ENCODE measurements around the gene UBXN1. TPM values are rescaled to one million over a fixed set of nuclear protein-coding genes. Genes with fewer than 3 reads are reported as not detected.

The UBXN1 gene
- total and polyA plus RNA-seq, 10 of the 15 experiments (the other 5 are each of a cell fraction or from before 2014, with no cell fraction given), result 7.0 to 173 (median 106) TPM

DNA sequence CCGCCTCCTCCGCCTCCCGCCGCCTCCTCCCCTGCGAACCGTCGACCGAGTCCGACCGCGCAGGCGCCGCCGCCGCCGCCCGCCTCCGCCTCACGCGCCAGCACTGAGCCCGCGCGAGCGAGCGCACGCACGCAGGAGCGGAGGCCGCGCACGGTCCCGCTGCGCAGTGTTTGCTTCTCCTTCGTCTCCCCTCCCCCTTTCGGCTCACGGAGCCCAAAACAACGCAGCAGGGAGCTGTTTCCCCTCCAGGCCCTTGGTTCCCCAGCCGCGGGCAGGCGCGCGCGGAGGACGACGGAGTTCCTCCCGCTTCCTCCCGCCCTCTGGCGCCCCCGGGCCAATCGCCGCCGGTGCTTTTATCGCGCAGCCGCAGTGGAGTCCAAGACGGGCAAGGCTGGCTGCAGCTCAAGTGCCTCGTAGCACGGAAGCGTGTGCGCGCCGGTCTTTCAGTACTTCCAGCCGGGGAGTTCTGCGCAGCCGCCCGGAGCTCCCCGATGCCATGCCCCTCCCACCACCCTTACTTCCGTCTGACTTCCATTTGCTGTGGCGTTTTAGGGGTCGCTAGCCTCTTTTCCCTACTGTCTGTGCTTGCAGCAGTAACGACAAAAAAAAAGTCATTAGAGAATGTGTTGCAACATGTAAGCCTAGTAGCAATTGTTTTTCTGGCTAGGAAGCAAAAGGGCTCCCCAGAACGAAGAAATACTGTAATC, 48.4 kb upstream of the UBXN1 start, which contains the start of gene HNRNPUL2 (continued):
- TF ChIP-seq, protein P1, sequence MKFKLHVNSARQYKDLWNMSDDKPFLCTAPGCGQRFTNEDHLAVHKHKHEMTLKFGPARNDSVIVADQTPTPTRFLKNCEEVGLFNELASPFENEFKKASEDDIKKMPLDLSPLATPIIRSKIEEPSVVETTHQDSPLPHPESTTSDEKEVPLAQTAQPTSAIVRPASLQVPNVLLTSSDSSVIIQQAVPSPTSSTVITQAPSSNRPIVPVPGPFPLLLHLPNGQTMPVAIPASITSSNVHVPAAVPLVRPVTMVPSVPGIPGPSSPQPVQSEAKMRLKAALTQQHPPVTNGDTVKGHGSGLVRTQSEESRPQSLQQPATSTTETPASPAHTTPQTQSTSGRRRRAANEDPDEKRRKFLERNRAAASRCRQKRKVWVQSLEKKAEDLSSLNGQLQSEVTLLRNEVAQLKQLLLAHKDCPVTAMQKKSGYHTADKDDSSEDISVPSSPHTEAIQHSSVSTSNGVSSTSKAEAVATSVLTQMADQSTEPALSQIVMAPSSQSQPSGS (IDR thresholded peaks at IDR 0.05; ENCODE audit: low read length), result no peak
- TF ChIP-seq, protein P2, sequence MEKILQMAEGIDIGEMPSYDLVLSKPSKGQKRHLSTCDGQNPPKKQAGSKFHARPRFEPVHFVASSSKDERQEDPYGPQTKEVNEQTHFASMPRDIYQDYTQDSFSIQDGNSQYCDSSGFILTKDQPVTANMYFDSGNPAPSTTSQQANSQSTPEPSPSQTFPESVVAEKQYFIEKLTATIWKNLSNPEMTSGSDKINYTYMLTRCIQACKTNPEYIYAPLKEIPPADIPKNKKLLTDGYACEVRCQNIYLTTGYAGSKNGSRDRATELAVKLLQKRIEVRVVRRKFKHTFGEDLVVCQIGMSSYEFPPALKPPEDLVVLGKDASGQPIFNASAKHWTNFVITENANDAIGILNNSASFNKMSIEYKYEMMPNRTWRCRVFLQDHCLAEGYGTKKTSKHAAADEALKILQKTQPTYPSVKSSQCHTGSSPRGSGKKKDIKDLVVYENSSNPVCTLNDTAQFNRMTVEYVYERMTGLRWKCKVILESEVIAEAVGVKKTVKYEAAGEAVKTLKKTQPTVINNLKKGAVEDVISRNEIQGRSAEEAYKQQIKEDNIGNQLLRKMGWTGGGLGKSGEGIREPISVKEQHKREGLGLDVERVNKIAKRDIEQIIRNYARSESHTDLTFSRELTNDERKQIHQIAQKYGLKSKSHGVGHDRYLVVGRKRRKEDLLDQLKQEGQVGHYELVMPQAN (conservative IDR thresholded peaks at IDR 0.05), result peak; percentile 61

DNA sequence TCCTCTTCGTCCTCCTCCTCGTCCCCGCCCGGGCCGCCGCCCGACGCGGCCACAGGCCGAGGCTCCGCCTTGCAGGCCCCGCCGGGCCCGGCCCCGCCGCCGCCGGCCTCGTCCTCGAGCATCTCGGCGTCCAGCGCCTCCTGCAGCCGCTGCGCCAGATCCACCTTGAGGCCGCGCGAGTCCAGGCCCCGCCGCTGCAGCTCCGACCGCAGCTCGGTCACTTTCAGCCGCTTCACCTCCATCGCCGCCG, 48.0 kb upstream of the UBXN1 start:
- no TSS peak for BruUV-seq (replicated peaks)
- SMC1A ChIA-PET (ENCODE audit: uncharacterized antibody, unreplicated experiment), result interaction anchor here (1.0 to 4.8 kb wide), 13 partner anchors 8 to 154 kb away, joined by 3 to 27 read pairs (median 5); partner anchors contain the start of genes BSCL2, C11orf98, CSKMT and GANAB
- CTCF ChIA-PET, result interaction anchor here (0.9 to 5.4 kb wide), 11 partner anchors 17 to 158 kb away, joined by 3 to 34 read pairs (median 6); partner anchors contain the start of genes BSCL2, C11orf98, CSKMT and TAF6L
- H3K36me3 ChIP-seq (ENCODE audit: control insufficient read depth in 2 of 2, insufficient read depth in 2 of 2, low read length in 1 of 2), result peaks cover 9 to 28% of the 10 kb centered on the region in 2 experiments
- RAD21 ChIA-PET (ENCODE audit: unreplicated experiment), result interaction anchor here (1.0 to 5.2 kb wide), 16 partner anchors 17 to 302 kb away, joined by 3 to 44 read pairs (median 6); partner anchors contain the start of genes C11orf98, CSKMT, POLR2G and TAF6L
- peaks cover 79% of the 10 kb centered on the region for H3K79me2 ChIP-seq (ENCODE audit: control insufficient read depth, insufficient read depth, low read length)
- no peak for FAIRE-seq
- peak overlapping the region; percentile 100 for H3K4me3 ChIP-seq
- peaks cover 11% of the 10 kb centered on the region; the same call in 1 of the 2 replicates for H4K20me1 ChIP-seq (ENCODE audit: control insufficient read depth, insufficient read depth)
- 0% methylated on average over 11 of the region's 37 CpGs for WGBS (ENCODE audit: insufficient coverage, insufficient replicate concordance, low lambda C conversion rate, missing lambda C conversion rate)
- H3K9ac ChIP-seq (ENCODE audit: control insufficient read depth, insufficient read depth, low read length), result peak overlapping the region; percentile 91
- H3K9me3 ChIP-seq (replicated peaks; ENCODE audit: control insufficient read depth, insufficient read depth, low read length), result no peaks in the 10 kb centered on the region; the same call in 2 of the 3 replicates
- peak overlapping the region; percentile 38; the same call in 1 of the 2 replicates for H3K4me2 ChIP-seq (ENCODE audit: control insufficient read depth, insufficient read depth)
- peak overlapping the region; percentile 94 for H3K27ac ChIP-seq (ENCODE audit: control insufficient read depth, insufficient read depth)
- POLR2A ChIA-PET, result interaction anchor here (0.5 to 6.8 kb wide), 31 partner anchors 12 to 1481 kb away, joined by 3 to 79 read pairs (median 8); partner anchors contain the start of genes BSCL2, C11orf98, CSKMT and EEF1G
- no peak for DNase-seq (ENCODE audit: low read depth, low spot score)
- in situ Hi-C loops (cut with MboI) (no loop called here), intact Hi-C loops (cut with micrococcal nuclease; ENCODE audit: unreplicated experiment) (loop anchor here (1.0 to 5.0 kb wide), 6 partner anchors 18 to 129 kb away; partner anchors contain the start of genes MTA2, NXF1, TAF6L and ZBTB3)
- H2AFZ ChIP-seq (ENCODE audit: control insufficient read depth, low read depth, low read length), result no peak overlapping the region; the same call in 1 of the 2 replicates
- H3K4me1 ChIP-seq (ENCODE audit: control insufficient read depth, insufficient read depth, low read length), result no peaks in the 10 kb centered on the region; the same call in 1 of the 2 replicates
- peak; percentile 15 for ATAC-seq
- no peaks in the 10 kb centered on the region for H3K27me3 ChIP-seq (replicated peaks in 1 of 2; ENCODE audit: control insufficient read depth in 2 of 2, insufficient read depth in 2 of 2, low read length in 1 of 2)
- TF ChIP-seq ZNF384 (IDR thresholded peaks at IDR 0.05; ENCODE audit: borderline replicate concordance, low read depth, low read length), result 0 out of 2 replicates have a peak, but pooled peaks have one; percentile 7
- TF ChIP-seq ZNF274 (IDR thresholded peaks at IDR 0.05; ENCODE audit: insufficient read depth, insufficient read length), result no peak
- peak; percentile 86 for TF ChIP-seq DPF2 (IDR thresholded peaks at IDR 0.05)
- TF ChIP-seq, protein P2 (conservative IDR thresholded peaks at IDR 0.05), result 0 out of 2 replicates have a peak, but pooled peaks have one; percentile 75
- peak; percentile 85; the same call in 1 of the 2 replicates for TF ChIP-seq SMARCA5 (IDR thresholded peaks at IDR 0.05)
- TF ChIP-seq NFXL1 (IDR thresholded peaks at IDR 0.05; ENCODE audit: borderline replicate concordance), result peak; percentile 98
- 0 out of 2 replicates have a peak, but pooled peaks have one; percentile 85 for TF ChIP-seq TAF1 (IDR thresholded peaks at IDR 0.05; ENCODE audit: borderline replicate concordance, low read depth, low read length)
- TF ChIP-seq LARP7 (IDR thresholded peaks at IDR 0.05), result peak; percentile 97; the same call in 1 of the 2 replicates
- TF ChIP-seq ZNF217 (IDR thresholded peaks at IDR 0.05), result 0 out of 2 replicates have a peak, but pooled peaks have one; percentile 67
- TF ChIP-seq RUNX3 (IDR thresholded peaks at IDR 0.05; ENCODE audit: low read length), result peak; percentile 67
- TF ChIP-seq BRCA1 (IDR thresholded peaks at IDR 0.05; ENCODE audit: low read depth, low read length), result no peak
- peak; percentile 94; the same call in 1 of the 2 replicates for TF ChIP-seq GATAD2B (conservative IDR thresholded peaks at IDR 0.05; ENCODE audit: low read depth)
- TF ChIP-seq NR2F1 (conservative IDR thresholded peaks at IDR 0.05), result peak; percentile 64; the same call in 1 of the 2 replicates
- no peak; the same call in 1 of the 2 replicates for TF ChIP-seq SMAD5 (IDR thresholded peaks at IDR 0.05; ENCODE audit: low read depth)
